Measurements from ENCODE around the gene KCNQ1.

The KCNQ1 gene

GRCh38 chr11:2837096-2837601 lies 392.3 kb downstream of the KCNQ1 start:
- no peak for DNase-seq

- no peak for DNase-seq
These were observed 392.8 kb downstream of the KCNQ1 start for GRCh38 chr11:2837651-2838050.

- no peak for DNase-seq
These were observed 393.3 kb downstream of the KCNQ1 start for GRCh38 chr11:2838091-2838490.

GRCh38 chr11:2838676-2839294 lies 394.0 kb downstream of the KCNQ1 start:
- DNase-seq, result no peak

- no peak for DNase-seq
These were observed 394.7 kb downstream of the KCNQ1 start for GRCh38 chr11:2839395-2839943.

- no peak for DNase-seq
These were observed 396.8 kb downstream of the KCNQ1 start for GRCh38 chr11:2841411-2842190.

GRCh38 chr11:2842876-2843275 lies 398.1 kb downstream of the KCNQ1 start:
- DNase-seq, result no peak

GRCh38 chr11:2843551-2843950 lies 398.7 kb downstream of the KCNQ1 start:
- no peak for DNase-seq

GRCh38 chr11:2844116-2844842 lies 399.5 kb downstream of the KCNQ1 start:
- no peak for DNase-seq

- DNase-seq, result no peak
These were observed 400.2 kb downstream of the KCNQ1 start for GRCh38 chr11:2844996-2845395.

- DNase-seq, result no peak
These were observed 401.2 kb downstream of the KCNQ1 start for GRCh38 chr11:2846056-2846455.

- no peak for DNase-seq
These were observed 401.7 kb downstream of the KCNQ1 start for GRCh38 chr11:2846470-2846869.

- DNase-seq, result no peak
These were observed 402.8 kb downstream of the KCNQ1 start for GRCh38 chr11:2847561-2847960.

- DNase-seq, result no peak
These were observed 403.7 kb downstream of the KCNQ1 start for GRCh38 chr11:2848497-2848896.

- no peak for DNase-seq
These were observed 405.4 kb downstream of the KCNQ1 start for GRCh38 chr11:2849994-2850770.

GRCh38 chr11:2853401-2853800 lies 408.6 kb downstream of the KCNQ1 start:
- no peak for DNase-seq

GRCh38 chr11:2853997-2854560 lies 409.3 kb downstream of the KCNQ1 start:
- DNase-seq, result no peak

GRCh38 chr11:2855162-2855561 lies 410.4 kb downstream of the KCNQ1 start:
- DNase-seq, result no peak

- no peak for DNase-seq
These were observed 412.5 kb downstream of the KCNQ1 start for GRCh38 chr11:2857276-2857675.

GRCh38 chr11:2857918-2858317 lies 413.1 kb downstream of the KCNQ1 start:
- no peak for DNase-seq

GRCh38 chr11:2858995-2859698 lies 414.3 kb downstream of the KCNQ1 start:
- DNase-seq, result no peak

- DNase-seq, result no peak
These were observed 414.9 kb downstream of the KCNQ1 start for GRCh38 chr11:2859699-2860037.
